Loucy (cell line): ENCODE measurements around the gene UBASH3A.

Experiments used
- H2AFZ ChIP-seq: fragments of 200-600 bp; sonication (generic); 2 replicates; pipeline ENCODE4 v1.6.0; 2016; ENCODE audit warnings: antibody characterized with exemption, mild to moderate bottlenecking, low read length, moderate library complexity
- H3F3A ChIP-seq: fragments of 200-600 bp; 2 replicates; pipeline ENCODE4 v1.6.0; 2016; ENCODE audit warnings: antibody characterized with exemption, low read depth, mild to moderate bottlenecking
- H3K27me3 ChIP-seq: fragments of 200-600 bp; sonication (generic); 2 replicates; pipeline ENCODE4 v1.6.1; 2014; ENCODE audit warnings: low read length, mild to moderate bottlenecking; ENCODE audit not compliant: insufficient read depth, poor library complexity, severe bottlenecking
- H3K36me3 ChIP-seq: fragments of 200-600 bp; sonication (generic); 2 replicates; pipeline ENCODE4 v1.6.1; 2016; ENCODE audit warnings: low read length; ENCODE audit not compliant: insufficient read depth
- H3K4me1 ChIP-seq: fragments of 200-600 bp; sonication (generic); 2 replicates; pipeline ENCODE4 v1.5.1; 2014; ENCODE audit warnings: low read length, mild to moderate bottlenecking; ENCODE audit not compliant: insufficient read depth, poor library complexity, severe bottlenecking
- H3K4me2 ChIP-seq: fragments of 200-600 bp; sonication (generic); 2 replicates; pipeline ENCODE4 v1.6.0; 2014; ENCODE audit warnings: antibody characterized with exemption, low read length, low read depth, mild to moderate bottlenecking; ENCODE audit not compliant: poor library complexity, severe bottlenecking
- H3K4me3 ChIP-seq: fragments of 200-600 bp; sonication (generic); 2 replicates; pipeline ENCODE4 v1.5.1; 2014; ENCODE audit warnings: low read length, mild to moderate bottlenecking, mixed read lengths; ENCODE audit not compliant: poor library complexity, severe bottlenecking
- H3K79me2 ChIP-seq: fragments of 200-600 bp; sonication (generic); 2 replicates; pipeline ENCODE4 v1.6.1; 2014; ENCODE audit warnings: low read length; ENCODE audit not compliant: insufficient read depth
- H3K9ac ChIP-seq: fragments of 200-600 bp; sonication (generic); 2 replicates; pipeline ENCODE4 v1.6.0; 2014; ENCODE audit warnings: mild to moderate bottlenecking, low read depth, low read length, moderate library complexity; ENCODE audit not compliant: poor library complexity, severe bottlenecking
- H3K9me2 ChIP-seq: fragments of 200-600 bp; sonication (generic); replicated peaks from 2 replicates; pipeline ENCODE4 v1.6.1; 2016; ENCODE audit warnings: low read depth, low read length, mixed read lengths
- H3K9me3 ChIP-seq: fragments of 200-600 bp; sonication (generic); 2 replicates; pipeline ENCODE4 v1.6.1; 2014; ENCODE audit warnings: mild to moderate bottlenecking, antibody characterized with exemption, low read length, low read depth; ENCODE audit not compliant: insufficient read depth
- H4K20me1 ChIP-seq: fragments of 200-600 bp; sonication (generic); 2 replicates; pipeline ENCODE4 v1.6.0; 2014; ENCODE audit warnings: antibody characterized with exemption, low read length, mild to moderate bottlenecking; ENCODE audit not compliant: insufficient read depth, poor library complexity, severe bottlenecking
- CTCF ChIP-seq: fragments of 200-600 bp; sonication (generic); conservative IDR thresholded peaks from 2 replicates; pipeline ENCODE4 v1.5.1; 2014; ENCODE audit warnings: mild to moderate bottlenecking, antibody characterized with exemption, low read length
- EZH2phosphoT487 ChIP-seq: fragments of 200-600 bp; IDR thresholded peaks from 2 replicates; pipeline ENCODE4 v1.6.1; 2018; ENCODE audit warnings: antibody characterized with exemption, mild to moderate bottlenecking, moderate library complexity, borderline replicate concordance

Gene UBASH3A

GRCh38 chr21:42373908-42374455 is 29.7 kb upstream of the UBASH3A start:
- Histone ChIP-seq H3K36me3 (no peaks in the 10 kb centered on the region), H4K20me1 (no peaks in the 10 kb centered on the region), H3K79me2 (no peaks in the 10 kb centered on the region), H3K27me3 (no peaks in the 10 kb centered on the region), H3K4me1 (peaks cover 7% of the 10 kb centered on the region), H3K4me2 (no peak overlapping the region), H2AFZ (no peak overlapping the region), H3K9me3 (no peaks in the 10 kb centered on the region), H3K9me2 (no peaks in the 10 kb centered on the region), H3F3A (no peaks in the 10 kb centered on the region), H3K4me3 (no peak overlapping the region), H3K9ac (no peak overlapping the region)
- no peak for TF ChIP-seq EZH2phosphoT487
- TF ChIP-seq CTCF: no peak

- H3K4me2 ChIP-seq: no peak overlapping the region
- H3K79me2 ChIP-seq: no peaks in the 10 kb centered on the region
- TF ChIP-seq EZH2phosphoT487 (no peak), CTCF (no peak)
- no peaks in the 10 kb centered on the region for H3F3A ChIP-seq
- H3K9ac ChIP-seq: no peak overlapping the region
- H2AFZ ChIP-seq: no peak overlapping the region
- peaks cover 7% of the 10 kb centered on the region for H3K4me1 ChIP-seq
- no peaks in the 10 kb centered on the region for H4K20me1 ChIP-seq
- no peak overlapping the region for H3K4me3 ChIP-seq
- no peaks in the 10 kb centered on the region for H3K9me2 ChIP-seq
- H3K27me3 ChIP-seq: no peaks in the 10 kb centered on the region
- H3K36me3 ChIP-seq: no peaks in the 10 kb centered on the region
- H3K9me3 ChIP-seq: no peaks in the 10 kb centered on the region
Observed at GRCh38 chr21:42374457-42374856, 29.2 kb upstream of the UBASH3A start.

- no peaks in the 10 kb centered on the region for H4K20me1 ChIP-seq
- H3K27me3 ChIP-seq: no peaks in the 10 kb centered on the region
- H3K4me1 ChIP-seq: peaks cover 11% of the 10 kb centered on the region
- H3K9ac ChIP-seq: no peak overlapping the region
- no peaks in the 10 kb centered on the region for H3K79me2 ChIP-seq
- H3K9me3 ChIP-seq: no peaks in the 10 kb centered on the region
- TF ChIP-seq EZH2phosphoT487 (no peak), CTCF (no peak)
- no peak overlapping the region for H2AFZ ChIP-seq
- H3K9me2 ChIP-seq: no peaks in the 10 kb centered on the region
- no peak overlapping the region for H3K4me3 ChIP-seq
- no peak overlapping the region for H3K4me2 ChIP-seq
- H3K36me3 ChIP-seq: no peaks in the 10 kb centered on the region
- H3F3A ChIP-seq: no peaks in the 10 kb centered on the region
Observed at GRCh38 chr21:42374864-42375499, 28.7 kb upstream of the UBASH3A start.
